GM13976 (cell line): Measurements from ENCODE around the gene GNB3.

Source experiments
- DNase-seq: peaks from one replicate; pipeline ENCODE4 v3.0.0; 2012; ENCODE audit warnings: low spot score
- in situ Hi-C: fragments of 300-500 bp; cut with MboI; formaldehyde crosslinking; loops from one replicate; pipeline ENCODE4 v1.12.0; 2022; ENCODE audit warnings: low sequenced_read_pairs, mixed read lengths, inconsistent platforms; ENCODE audit not compliant: unreplicated experiment
- TF ChIP-seq, protein P1 (sequence below): IDR thresholded peaks from 2 replicates; pipeline ENCODE4 v1.5.1; 2012; ENCODE audit warnings: borderline replicate concordance, mild to moderate bottlenecking; ENCODE audit not compliant: insufficient read depth; ENCODE audit errors: extremely low read depth, missing control alignments, control extremely low read depth

The GNB3 gene

DNA sequence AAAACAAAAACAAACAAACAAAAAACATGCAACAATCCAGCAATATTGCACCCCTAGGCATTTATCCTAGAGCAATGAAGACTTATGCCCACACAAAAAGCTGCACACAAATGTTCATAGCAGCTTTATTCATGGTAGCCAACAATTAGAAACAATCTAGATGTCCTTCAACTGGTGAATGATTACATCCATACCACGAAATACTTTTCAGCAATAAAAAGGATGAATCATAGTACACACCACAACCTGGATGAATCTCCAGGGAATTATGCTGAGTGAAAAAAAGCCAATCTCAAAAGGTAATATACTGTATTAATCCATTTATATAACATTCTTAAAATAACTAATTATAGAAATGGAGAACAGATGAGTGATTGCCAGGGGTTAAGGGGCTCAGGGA, 33.6 kb upstream of the GNB3 start:
- in situ Hi-C loops: no loop called here
- TF ChIP-seq, protein P1, sequence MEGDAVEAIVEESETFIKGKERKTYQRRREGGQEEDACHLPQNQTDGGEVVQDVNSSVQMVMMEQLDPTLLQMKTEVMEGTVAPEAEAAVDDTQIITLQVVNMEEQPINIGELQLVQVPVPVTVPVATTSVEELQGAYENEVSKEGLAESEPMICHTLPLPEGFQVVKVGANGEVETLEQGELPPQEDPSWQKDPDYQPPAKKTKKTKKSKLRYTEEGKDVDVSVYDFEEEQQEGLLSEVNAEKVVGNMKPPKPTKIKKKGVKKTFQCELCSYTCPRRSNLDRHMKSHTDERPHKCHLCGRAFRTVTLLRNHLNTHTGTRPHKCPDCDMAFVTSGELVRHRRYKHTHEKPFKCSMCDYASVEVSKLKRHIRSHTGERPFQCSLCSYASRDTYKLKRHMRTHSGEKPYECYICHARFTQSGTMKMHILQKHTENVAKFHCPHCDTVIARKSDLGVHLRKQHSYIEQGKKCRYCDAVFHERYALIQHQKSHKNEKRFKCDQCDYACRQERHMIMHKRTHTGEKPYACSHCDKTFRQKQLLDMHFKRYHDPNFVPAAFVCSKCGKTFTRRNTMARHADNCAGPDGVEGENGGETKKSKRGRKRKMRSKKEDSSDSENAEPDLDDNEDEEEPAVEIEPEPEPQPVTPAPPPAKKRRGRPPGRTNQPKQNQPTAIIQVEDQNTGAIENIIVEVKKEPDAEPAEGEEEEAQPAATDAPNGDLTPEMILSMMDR: no peak
- no peak for DNase-seq

GRCh38 chr12:6809056-6809455, 31.7 kb upstream of the GNB3 start:
- no peak for DNase-seq
- TF ChIP-seq, protein P1: no peak
- in situ Hi-C loops: no loop called here

- DNase-seq: no peak
- in situ Hi-C loops: no loop called here
- TF ChIP-seq, protein P1: no peak
Observed at GRCh38 chr12:6810758-6811157, 30.0 kb upstream of the GNB3 start.

DNA sequence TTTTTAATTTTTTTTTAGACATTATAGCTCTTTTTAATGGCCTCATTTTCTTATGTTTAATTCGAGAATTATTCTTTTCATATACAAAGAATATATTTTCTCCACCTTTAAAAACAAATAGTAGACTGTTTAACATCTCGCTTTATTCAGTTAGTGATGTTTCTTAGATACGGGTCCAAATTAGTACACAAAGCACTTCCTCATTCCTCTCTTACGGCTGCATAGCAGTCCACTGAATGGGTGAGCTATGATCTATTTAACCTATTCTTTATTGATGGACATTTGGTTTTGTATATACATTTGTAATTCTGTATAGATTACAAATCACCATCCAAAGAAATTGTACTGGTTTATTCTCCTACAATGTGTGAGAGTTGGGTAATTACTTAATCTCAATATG, 27.4 kb upstream of the GNB3 start:
- in situ Hi-C loops: no loop called here
- TF ChIP-seq, protein P1: no peak
- DNase-seq: no peak

DNA sequence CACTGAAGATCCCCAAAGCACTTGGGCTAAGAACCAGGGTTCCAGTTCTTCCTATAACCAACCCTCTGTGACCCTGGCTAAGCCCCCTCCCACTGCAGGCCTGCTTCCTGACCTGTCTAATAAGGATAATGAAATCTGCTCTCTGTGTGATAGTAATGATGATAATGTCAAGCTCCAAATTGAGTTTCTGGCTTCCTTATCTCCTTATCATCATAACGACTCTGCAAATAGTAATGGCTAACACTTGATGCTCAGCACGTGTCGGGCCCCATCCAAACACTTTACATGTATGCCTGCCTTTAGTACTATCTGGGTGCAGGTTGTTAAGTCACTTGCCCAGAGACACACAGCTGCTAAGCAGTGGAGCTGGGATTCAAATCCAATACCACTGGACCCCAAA, 24.1 kb upstream of the GNB3 start:
- TF ChIP-seq, protein P1: no peak
- in situ Hi-C loops: loop anchor here (5.0 kb wide), 1 partner anchor 34 kb away; no protein-coding TSS in a partner anchor
- no peak for DNase-seq

DNA sequence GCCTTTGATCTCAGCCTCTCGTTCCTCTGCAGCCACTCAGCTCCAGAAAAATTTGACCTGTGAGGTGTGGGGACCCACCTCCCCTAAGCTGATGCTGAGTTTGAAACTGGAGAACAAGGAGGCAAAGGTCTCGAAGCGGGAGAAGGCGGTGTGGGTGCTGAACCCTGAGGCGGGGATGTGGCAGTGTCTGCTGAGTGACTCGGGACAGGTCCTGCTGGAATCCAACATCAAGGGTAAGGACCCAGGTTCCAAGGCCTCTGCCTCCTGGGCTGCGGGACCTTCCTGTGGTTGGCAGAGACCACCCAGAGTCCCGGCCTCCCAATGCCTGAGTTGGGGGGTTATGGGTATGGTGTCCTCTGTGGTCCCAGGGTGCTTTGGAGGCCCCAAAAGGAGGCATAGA, 23.6 kb upstream of the GNB3 start:
- in situ Hi-C loops: loop anchor here (5.0 kb wide), 1 partner anchor 35 kb away; no protein-coding TSS in a partner anchor
- no peak for DNase-seq
- TF ChIP-seq, protein P1: no peak

DNA sequence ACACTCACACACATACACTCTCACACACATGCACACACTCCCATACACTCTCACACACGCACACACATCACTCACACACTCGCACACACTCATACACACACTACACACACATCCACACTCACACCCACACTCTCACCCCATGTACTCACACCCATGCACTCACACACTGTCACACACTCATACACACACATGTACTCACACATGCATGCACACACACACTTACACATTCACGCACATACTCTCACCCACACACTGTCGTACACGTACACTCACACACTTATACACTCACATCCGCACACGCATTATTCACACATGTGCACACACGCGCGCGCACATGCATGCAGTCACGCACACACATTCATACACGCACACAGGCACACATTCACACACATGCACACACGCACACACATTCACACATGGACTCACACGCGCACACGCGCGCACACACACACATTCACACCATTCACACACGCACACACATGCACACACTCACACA, 23.0 kb upstream of the GNB3 start:
- DNase-seq: no peak
- in situ Hi-C loops: loop anchor here (5.0 kb wide), 1 partner anchor 35 kb away; no protein-coding TSS in a partner anchor
- TF ChIP-seq, protein P1: no peak
